ENCODE results near the gene LGR6. TPM values are rescaled to one million over a fixed set of nuclear protein-coding genes. Genes with fewer than 3 reads are reported as not detected.
A peak's percentile ranks its signal among the peaks of the same experiment; 100 is the strongest.

The LGR6 gene
- total and polyA plus RNA-seq, 3 donors from 2014 or later: 8.1 to 18.4 (median 8.3) TPM

GRCh38 chr1:202270871-202271326 is 77.3 kb downstream of the LGR6 start:
- no peaks in the 10 kb centered on the region for H3K4me1 ChIP-seq
- no peaks in the 10 kb centered on the region for H3K27me3 ChIP-seq
- TF ChIP-seq POLR2A (IDR thresholded peaks at IDR 0.05) (no peak), CTCF (IDR thresholded peaks at IDR 0.05) (no peak)
- H3K36me3 ChIP-seq (ENCODE audit: low read depth, missing control alignments): no peaks in the 10 kb centered on the region
- H3K27ac ChIP-seq: no peak overlapping the region
- no peak overlapping the region for H3K4me3 ChIP-seq
- no peaks in the 10 kb centered on the region for H3K9me3 ChIP-seq
- 62 to 70% methylated on average over 6 to 8 of the region's 8 CpGs for WGBS, 2 donors
- DNase-seq: no peak
- intact Hi-C loops (cut with DNase I; ENCODE audit: low total_unique reads): no loop called here

DNA sequence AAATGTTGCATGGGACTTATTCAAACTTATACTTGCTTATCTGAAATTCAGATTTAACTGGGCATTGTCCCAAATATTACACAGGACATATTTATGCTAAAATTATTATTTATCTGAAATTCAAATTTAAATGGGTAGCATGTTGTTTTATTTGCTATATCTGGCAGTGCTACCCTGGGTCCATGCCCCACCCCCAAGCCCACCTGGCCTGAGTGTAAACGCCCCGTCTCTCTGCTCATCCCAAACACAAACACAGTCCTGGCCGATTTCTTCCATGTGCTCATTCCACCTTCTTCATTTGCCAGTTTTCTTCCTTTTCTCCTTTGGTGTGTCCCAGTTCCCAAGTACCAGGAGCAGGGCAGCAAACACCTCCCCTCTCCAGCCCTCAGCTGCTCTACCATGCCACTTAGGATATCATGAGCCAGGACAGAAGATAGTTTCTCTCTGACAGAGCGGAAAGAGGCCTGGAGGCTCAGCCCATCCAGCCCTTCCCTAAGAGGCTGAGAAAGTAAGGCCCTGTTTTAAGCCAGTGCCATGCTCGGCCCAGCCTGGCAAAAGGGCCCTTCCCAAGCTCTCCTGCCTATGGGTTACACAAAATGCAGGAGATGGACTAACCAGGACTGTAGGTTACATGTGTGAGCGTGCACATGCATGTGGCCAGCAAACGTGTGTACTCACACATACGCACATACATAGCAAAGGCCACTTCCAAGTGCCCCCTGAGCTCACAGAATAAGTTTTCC is 78.7 kb downstream of the LGR6 start:
- WGBS, 2 donors: 89 to 91% methylated on average over 8 of the region's 8 CpGs
- Histone ChIP-seq H3K4me3 (no peak overlapping the region), H3K36me3 (ENCODE audit: low read depth, missing control alignments) (no peaks in the 10 kb centered on the region), H3K27me3 (no peaks in the 10 kb centered on the region), H3K27ac (no peak overlapping the region), H3K9me3 (no peaks in the 10 kb centered on the region), H3K4me1 (no peaks in the 10 kb centered on the region)
- intact Hi-C loops (cut with DNase I; ENCODE audit: low total_unique reads): no loop called here
- no peak for DNase-seq
- TF ChIP-seq CTCF (IDR thresholded peaks at IDR 0.05) (no peak), POLR2A (IDR thresholded peaks at IDR 0.05) (no peak)

DNA sequence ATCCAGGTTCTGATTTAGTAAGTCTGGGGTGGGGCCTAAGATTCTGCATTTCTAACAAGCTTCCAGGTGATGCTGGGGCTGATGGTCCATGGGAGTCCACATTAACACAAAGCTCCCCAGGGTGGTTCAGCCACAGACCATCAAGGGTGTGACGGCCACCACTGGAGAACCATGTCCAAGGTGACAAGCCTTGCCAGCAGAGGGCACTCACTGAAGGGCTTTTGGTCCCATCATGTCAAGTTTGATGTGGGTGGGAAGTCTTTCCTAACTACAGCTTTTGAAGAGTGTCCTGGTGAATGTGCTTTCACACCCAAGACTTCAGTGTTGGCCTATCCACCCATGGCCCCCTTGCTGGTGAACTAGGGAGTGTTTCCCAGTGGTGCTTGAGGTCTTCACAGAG is 81.0 kb downstream of the LGR6 start:
- 77% methylated on average over 1 of the region's 1 CpG; no CpG with 5 or more reads in 1 of the 2 donors for WGBS, 2 donors
- Histone ChIP-seq H3K4me1 (no peaks in the 10 kb centered on the region), H3K4me3 (no peak overlapping the region), H3K27ac (no peak overlapping the region), H3K27me3 (no peaks in the 10 kb centered on the region), H3K36me3 (ENCODE audit: low read depth, missing control alignments) (no peaks in the 10 kb centered on the region), H3K9me3 (no peaks in the 10 kb centered on the region)
- DNase-seq: peak; percentile 66
- intact Hi-C loops (cut with DNase I; ENCODE audit: low total_unique reads): no loop called here
- peak in 2 of 3 experiments; percentile 16 to 21 for TF ChIP-seq CTCF (IDR thresholded peaks at IDR 0.05)
- TF ChIP-seq POLR2A (IDR thresholded peaks at IDR 0.05): no peak

DNA sequence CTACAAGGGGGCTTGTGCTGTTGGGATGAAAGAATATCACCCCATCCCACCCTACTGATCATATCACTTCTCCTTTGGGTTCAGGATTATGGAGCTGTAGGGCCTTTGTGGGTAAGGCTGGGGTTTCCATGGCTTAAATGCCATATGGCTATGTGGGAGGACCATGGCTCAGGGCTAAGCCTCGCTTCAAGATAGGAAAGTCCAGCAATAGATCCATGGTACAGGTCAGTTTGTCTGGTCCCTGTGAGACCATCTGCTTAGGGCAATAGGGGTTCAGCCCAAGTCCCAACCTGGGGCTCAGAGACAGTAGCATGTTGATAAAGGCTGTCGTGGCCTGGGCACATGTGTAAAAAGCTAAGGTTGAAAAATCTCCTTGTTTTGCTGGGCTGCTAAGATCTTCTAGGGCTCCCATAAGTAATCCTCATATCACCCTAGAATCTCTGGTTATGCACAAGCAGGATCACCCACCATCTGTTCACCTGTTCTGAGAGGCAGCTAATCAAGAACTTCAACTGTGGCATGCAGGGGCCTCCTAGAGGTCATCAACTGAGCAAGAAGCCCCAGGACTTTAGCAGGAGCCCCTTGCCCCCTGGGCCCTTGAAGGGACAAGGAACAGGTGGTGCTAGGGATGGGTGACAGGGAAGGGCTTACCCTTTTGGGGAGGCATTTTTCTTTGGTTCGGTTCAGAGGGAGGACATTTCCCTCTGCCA is 81.6 kb downstream of the LGR6 start:
- no peaks in the 10 kb centered on the region for H3K9me3 ChIP-seq
- intact Hi-C loops (cut with DNase I; ENCODE audit: low total_unique reads): no loop called here

More for the DNA sequence above, 81.6 kb downstream of the LGR6 start:
- no peaks in the 10 kb centered on the region for H3K4me1 ChIP-seq
- H3K36me3 ChIP-seq (ENCODE audit: low read depth, missing control alignments): no peaks in the 10 kb centered on the region
- H3K27ac ChIP-seq: no peak overlapping the region
- no peak for DNase-seq
- TF ChIP-seq POLR2A (IDR thresholded peaks at IDR 0.05) (no peak), CTCF (IDR thresholded peaks at IDR 0.05) (no peak)
- WGBS, 2 donors: 97 to 100% methylated on average over 2 to 3 of the region's 3 CpGs
- H3K4me3 ChIP-seq: no peak overlapping the region
- no peaks in the 10 kb centered on the region for H3K27me3 ChIP-seq

All from testis (tissue), 3 donors.